Posterior vena cava (tissue), 2 donors: Measurements from ENCODE around the gene RPS17. TPM values are rescaled to one million over a fixed set of nuclear protein-coding genes. Genes with fewer than 3 reads are reported as not detected.

Experiments
- DNase-seq: peaks from one replicate; pipeline ENCODE4 v3.0.0-alpha.2; 2020; ENCODE audit warnings: low spot score
- intact Hi-C, 2 donors: fragments of 100-400 bp; cut with DNase I; formaldehyde crosslinking; loops; one replicate each; pipeline versions ENCODE4 v1.14.1 to v1.14.2; 2022 to 2023
- long read RNA-seq, 2 donors: library from polyadenylated mRNA; unstranded; transcript quantifications; one replicate each; pipeline ENCODE4 v2.0.0, GENCODE V29; 2020 to 2021
- total RNA-seq, 2 donors: library from RNA; stranded (reverse); fragmentation: NEBNext Ultra II Directional; extraction: Animal tissue kit (Norgen Biotek cat#: 25700); gene quantifications; one replicate each; pipeline ENCODE4 v1.2.1, GENCODE V29; 2021
- donor health status: DM: yes; HTN: yes; CAD: no.
- donor health status: DM: yes; HTN: yes; CAD: no.

RPS17 gene
- total RNA-seq = 1,000 to 10,000 TPM; 1,284 to 1,450 TPM
- long read RNA-seq, donor 1, transcript RPS17-210 (5 exons, 488 nt) = major isoform, 66 of 66 reads
- long read RNA-seq, donor 1, partial matches to known transcripts = 0 of 66 reads
- long read RNA-seq, donor 1, other reads (novel, unspliced or antisense) = 0 of 66 reads
- long read RNA-seq, donor 2, transcript RPS17-210 (5 exons, 488 nt) = major isoform, 172 of 177 reads
- long read RNA-seq, donor 2, partial matches to known transcripts = 1 of 177 reads
- long read RNA-seq, donor 2, other reads (novel, unspliced or antisense) = 2 of 177 reads

DNA sequence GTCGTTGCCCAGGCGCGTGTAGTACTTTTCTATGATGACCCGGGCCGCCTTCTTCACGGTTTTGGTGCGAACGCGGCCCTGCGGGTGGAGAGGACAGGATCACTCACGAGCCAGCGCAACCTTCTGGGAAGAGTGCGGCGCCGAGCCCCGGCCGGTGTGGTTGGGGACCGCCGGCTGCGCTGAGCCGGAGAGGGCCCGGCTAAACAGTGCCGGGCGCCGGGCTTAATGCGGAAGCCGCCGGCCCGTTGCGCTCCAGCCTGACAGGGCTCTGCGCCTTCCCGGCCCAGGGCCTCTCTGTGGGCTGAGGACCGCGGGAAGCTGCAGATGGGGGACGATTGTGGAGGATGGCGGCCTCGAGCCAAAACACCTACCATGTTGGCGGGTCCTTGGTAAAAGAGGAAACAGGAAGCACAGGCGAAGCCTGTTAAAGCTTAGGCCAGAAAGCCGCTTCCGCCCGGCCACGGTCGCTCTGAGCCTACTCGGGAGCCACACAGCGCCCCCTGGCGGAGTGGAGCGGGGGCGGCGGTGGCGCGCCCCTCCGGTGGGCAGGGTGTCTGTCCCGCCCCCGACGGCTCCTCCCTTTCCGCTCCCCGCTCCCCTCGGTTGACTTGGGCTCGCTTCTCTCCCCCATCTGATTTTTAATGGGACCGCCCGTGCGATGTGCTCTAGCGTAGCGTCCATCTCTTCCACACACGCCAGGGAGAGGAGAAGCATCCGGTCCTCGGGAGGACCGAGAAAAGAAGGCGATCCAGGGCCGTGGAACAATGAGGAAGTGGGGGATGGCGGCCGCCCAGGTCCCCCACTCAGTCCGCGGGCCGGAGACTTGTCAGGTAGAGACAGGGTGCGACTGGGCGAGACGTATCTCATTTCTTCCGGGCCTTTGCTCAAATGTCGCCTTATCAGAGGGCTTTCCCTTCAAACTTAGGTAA lies at the start of gene RPS17:
Gene RPS17, minus strand, starts transcription at position 403 of the 929 bp plus-strand sequence. Its CDS starts 29 bp downstream, at position 374.
- intact Hi-C loops = loop anchor here in 1 of 2 donors (5.0 kb wide), 1 partner anchor 1128 kb away; no protein-coding TSS in a partner anchor
- peak; percentile 99 for DNase-seq

DNA sequence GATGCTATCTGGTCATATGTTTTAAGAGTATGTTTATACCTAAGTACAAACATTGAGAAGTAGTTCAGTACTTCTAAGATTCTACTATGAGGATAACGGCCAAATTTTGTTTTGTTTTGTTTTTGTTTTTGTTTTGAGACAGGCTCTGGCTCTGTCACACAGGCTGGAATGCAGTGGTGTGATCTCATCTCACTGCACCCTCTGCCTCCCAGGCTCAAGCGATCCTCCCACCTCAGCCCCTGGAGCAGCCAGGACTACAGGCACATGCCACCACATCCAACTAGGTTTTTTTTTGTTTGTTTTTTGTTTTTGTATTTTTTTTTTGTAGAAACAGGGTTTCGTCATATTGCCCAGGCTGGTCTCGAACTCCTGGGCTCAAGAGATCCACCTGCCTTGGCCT lies 47.5 kb upstream of the RPS17 start:
- intact Hi-C loops = no loop called here
- DNase-seq = no peak

DNA sequence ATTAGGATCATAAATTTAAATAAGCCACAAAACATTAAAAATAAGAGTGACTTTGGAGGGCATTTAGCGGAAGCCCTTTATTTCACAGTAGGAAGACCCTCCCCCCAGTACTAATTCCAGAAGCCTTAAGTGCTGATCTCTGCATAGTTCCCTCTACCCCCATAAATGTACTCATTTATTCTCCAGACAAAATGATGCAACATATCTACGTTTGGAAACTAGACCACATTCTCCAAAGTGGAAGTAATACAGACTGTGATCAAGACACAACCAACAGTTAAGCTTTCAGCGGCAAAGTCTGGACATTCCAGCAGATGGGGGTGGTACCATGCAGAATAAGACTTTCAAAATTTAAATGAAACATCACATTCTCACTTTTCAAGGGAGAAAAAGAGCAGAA lies 44.8 kb upstream of the RPS17 start:
- DNase-seq = no peak
- intact Hi-C loops = no loop called here

DNA sequence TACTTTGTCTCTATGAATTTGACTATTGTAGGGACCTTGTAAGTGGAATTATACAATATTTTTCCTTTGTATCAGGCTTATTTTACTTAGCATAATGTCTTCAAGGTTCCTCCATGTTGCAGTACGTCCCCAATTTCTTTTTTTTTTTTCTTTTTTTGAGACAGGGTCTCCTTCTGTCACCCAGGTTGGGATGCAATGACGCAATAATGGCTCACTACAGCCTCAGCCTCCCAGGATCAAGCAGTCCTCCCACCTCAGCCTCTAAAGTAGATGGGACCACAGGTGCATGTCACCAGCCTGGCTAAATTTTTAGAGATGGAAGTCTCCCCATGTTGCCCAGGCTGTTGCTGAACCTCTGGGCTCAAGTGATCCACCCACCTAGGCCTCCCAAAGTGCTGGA lies 40.5 kb upstream of the RPS17 start:
- intact Hi-C loops = no loop called here
- no peak for DNase-seq

DNA sequence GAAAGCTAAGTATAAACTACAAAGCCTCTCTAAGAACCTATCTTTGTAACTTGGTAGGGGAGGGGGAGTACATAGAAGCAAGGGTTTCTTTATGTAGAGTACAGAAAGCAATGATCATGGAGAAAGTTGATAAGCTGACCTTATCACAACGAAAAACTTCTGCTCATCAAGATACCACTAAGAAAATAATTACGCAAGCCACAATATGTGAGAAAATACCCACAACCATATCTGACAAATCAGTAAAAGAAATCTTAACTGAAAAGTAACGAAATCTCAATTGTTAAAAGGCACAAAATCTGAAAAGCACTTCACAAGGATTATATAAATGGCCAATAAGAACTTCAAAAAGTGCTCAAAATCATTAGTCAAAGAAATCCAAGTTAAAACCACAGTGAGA lies 35.1 kb upstream of the RPS17 start:
- intact Hi-C loops = no loop called here
- DNase-seq = no peak

DNA sequence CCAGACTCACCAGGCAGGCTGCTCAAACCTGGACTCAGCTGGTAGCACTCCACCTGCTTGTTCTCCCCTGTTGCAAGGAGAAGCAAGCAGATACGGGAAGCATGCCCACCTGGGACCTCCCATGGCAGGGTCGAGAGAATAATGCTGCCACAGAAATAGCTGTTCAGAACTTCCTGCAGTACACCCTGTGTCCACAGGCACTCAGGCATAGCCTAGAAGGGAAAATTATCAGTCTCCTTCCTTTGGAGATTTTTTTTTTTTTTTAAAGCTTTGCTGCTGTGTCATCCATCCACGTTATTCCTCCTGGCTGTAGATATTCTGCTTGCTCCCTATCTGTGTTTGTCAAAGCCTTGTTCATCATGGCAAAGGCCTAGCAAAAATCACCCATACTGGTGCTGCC lies 32.7 kb upstream of the RPS17 start:
- no peak for DNase-seq
- intact Hi-C loops = no loop called here

DNA sequence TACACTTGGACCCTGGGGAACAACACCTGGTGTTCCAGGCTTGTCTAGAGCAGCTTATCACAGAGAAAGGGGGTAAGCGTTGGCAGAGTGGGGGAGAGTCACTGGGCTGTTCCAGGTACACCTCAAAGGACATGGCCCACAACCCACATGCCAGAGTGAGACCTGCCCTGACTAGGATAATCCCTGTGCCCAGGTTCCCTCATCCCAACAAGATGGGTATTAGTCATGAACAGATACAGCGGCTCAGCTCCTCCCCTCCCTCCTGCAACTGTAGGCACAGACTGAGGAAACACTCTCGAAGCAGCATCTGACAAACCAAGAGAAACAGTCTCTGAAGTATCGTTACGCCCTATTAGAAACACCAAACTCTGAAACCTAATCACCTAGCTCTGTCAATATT lies 32.1 kb upstream of the RPS17 start:
- intact Hi-C loops = no loop called here
- DNase-seq = no peak

DNA sequence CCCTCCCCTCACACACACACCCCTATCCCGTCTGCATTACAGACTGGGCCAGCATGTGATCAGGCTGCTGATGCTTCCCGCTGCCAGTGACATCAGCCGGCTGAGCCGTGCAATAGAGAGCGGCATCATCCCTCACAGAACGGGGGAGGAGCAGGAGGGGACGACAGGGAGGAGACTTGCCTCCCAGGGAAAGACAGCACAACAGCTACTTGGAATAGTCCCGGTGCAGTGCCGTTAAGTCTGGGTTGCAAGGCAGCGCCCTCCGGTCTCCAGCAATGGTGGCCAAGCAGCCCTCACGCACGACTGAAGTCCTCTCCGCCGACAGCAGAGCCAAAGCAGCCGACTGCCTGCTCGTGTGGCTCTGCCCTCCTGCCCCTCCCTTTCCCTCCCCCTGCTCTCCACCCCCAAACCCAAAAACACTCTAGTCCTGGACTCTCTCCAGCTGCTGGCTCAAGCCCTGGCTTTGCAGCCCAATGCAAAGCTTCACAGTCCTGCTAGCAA lies 31.5 kb upstream of the RPS17 start:
- DNase-seq = peak; percentile 90
- intact Hi-C loops = no loop called here

DNA sequence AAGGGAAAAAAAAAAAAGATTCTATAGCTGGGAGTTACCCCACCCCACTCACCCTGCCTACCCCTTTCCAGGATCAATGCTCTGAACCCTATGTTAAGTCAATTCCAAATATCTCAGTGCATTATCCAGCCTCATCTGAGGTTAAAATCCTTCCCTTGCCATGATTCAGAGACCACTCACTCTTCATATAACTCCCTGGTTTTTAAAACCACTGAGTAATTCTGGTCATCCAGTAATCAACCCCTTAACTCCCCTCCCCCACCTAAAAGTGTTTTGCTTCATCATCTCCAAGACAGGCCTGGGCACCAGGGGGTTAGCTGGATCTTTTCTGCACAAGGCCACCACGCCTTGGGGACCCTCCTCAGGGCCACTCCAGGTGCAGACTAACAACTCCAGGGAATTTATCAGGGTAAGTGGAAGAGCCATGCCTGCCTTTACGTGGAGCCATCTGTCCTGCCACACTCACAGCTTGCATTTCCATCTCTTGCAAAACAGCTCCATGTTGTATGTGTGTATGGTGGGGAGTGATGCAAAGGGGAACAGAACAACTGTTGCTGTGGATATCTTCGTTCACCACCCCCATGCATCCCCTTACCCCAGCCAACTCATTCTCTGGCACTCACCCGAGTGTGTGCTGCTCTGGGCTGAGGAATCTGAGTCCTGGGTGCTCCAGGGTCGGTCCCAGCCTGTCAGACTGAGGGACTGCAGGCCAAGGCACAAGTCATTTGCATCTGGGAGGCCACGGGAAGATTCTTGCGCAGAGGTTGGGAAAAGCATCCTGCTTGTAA lies 30.7 kb upstream of the RPS17 start:
- intact Hi-C loops = no loop called here
- DNase-seq = no peak

DNA sequence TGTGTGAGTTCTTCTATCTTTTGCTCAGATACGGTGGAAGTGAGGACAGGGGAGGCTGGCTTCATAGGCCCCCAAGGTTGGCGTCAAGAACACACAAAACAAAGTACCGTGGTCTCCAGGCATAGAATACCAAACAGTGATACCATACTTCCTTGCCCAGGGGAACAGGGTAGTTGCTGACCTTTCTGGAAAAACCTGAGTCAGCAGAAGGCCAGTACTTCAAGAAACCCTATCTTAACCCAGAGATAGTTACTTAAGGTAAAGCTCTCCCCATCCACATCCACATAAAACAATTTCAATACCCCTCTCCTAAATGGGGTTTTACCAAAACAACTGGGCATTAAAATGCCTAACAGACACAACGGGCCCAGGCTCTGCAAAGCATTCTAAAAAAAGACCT lies 29.6 kb upstream of the RPS17 start:
- DNase-seq = no peak
- intact Hi-C loops = no loop called here

DNA sequence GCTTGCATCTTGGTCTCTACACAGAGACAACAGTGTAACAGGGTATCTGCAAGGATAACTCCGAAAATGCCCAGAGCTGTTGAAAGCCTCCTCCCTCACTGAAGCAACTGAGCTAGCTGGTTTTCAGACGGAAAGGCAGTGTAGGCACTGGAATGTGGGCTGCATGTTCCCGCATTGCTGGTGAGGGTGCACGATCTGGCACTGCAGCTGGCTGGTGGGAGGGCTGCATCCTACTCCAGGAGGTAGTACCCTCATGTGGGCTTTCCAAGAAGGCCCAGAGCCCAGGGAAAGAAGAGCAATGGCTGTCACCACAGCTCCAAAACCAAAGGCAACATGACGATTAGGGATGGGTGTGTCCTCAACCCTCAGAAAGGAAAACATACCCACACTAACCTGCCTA lies 28.7 kb upstream of the RPS17 start:
- intact Hi-C loops = no loop called here
- no peak for DNase-seq

DNA sequence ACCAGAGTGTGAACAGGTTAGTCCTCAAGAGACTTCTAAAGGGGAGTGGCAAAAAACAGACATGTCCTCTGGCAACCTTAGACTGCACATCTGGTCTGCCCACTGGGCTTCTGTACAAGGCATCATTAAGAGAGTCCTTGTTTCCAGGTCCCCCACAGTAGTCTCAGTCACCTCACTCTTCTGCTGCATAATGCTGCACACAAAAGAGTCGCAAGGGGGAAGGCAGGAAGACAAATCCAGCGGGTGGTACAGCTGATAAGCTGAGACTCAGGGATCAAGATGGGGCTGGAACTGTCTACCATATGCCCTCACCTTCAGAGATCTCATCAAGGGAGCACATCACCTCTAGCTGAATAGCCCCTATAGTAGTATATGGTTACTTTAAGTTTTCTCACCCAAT lies 27.4 kb upstream of the RPS17 start:
- intact Hi-C loops = no loop called here
- no peak for DNase-seq

DNA sequence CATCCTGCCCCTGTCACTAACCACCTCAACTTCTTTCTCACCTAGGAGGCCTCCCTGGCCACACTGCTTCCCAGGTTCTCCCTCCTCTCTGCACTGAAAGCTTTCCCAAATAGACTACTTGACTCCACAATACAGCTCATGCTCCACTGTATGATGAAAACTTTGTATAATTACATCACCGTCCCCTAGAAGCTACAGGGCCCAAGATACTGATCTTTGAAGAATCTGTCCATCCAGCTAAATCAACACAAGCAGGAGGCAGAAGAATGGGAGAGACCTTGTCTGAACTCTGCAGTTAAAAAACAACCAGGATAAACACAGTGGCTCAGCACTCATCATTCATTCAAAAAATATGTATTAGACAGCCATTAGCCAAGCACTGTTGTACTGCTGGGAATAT lies 26.4 kb upstream of the RPS17 start:
- intact Hi-C loops = no loop called here

DNA sequence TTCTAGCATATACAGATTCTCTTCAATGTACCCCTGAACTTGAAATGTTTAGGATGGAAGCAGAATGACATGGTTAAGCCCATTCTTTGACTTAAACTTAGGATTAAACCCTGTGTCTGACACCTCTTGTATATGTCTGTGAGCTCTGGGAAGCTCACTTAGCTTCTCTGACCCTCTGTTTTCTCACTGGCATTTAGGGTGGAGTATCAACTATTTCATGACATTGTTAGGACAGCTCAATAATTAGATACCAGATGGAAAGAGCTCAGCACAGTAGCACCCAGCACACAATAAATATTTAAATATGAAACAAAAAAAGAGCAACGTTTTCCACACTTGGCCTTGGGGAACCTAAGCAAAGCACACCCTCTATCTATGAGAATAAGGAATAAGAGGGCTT lies 18.2 kb upstream of the RPS17 start:
- no peak for DNase-seq
- intact Hi-C loops = no loop called here

More for the DNA sequence above, 26.4 kb upstream of the RPS17 start:
- no peak for DNase-seq

DNA sequence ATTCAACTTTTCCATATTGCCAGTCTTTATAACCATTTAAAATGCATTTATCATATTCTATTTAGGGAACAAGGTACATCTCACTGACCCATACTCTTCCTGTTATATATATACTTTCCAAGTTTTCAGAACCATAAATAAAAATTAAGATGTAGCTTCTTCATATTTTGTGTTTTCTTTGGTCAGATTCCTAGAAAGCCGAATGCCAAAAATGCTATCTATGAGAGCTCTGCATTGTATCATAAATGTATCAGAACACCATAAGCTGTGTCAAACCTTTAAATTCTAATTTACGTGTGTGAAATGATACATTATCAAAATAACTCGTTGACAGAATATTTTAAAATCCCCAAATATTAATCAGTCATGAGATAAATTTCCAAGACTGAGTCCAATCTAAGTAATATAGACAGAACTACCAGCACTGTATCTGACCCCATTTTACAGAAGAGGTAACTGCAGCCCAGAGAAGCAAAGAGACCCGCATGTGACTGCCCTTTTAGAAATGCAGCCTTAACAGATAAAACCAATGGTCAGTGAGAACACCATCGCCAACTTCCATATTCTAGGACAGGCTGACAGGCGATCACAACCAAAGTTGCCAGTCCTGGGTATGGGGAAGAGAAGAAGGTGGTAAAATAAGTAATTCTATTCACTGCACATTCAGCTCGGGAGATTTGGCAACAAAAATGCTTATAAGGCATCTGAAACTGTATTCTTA lies 16.2 kb upstream of the RPS17 start:
- intact Hi-C loops = no loop called here

DNA sequence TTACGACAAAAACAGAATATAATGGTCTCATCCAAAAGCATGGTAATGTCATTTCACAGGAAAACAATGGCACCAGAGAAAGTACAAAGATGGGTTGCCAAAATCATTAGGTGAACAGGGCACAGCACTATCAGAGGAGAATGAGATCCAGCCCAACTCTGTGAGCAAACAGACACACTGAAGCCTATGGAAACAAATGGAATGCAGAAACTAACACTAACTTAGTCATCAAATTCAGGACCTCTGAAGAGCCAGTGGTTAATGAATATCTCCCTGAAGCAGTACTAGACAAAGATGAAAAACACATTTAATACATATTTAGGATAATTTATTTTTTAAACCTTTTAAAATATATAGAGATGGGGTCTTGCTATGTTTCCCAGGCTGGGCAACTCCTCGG lies 14.6 kb upstream of the RPS17 start:
- DNase-seq = no peak

More for the DNA sequence above, 16.2 kb upstream of the RPS17 start:
- no peak for DNase-seq

DNA sequence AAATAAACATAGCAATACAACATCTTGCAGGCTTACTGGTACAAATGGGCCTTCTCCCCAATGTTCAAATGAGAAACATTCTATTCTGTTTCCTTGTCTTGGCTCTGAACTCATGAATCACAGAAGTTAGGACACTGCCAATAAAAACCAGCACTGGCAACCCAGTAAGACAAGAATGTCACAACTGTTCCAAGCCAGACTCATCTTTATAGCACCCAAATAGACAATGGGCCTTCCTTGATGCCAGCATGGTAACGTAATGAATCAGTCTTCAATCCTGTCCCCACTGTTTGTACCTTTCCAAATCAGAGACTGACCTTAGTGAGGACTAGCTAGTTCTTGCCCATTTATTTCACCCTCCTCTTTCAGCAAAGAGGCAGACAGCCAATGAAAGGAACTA lies 14.1 kb upstream of the RPS17 start:
- DNase-seq = no peak
- intact Hi-C loops = no loop called here

More for the DNA sequence above, 14.6 kb upstream of the RPS17 start:
- intact Hi-C loops = no loop called here

DNA sequence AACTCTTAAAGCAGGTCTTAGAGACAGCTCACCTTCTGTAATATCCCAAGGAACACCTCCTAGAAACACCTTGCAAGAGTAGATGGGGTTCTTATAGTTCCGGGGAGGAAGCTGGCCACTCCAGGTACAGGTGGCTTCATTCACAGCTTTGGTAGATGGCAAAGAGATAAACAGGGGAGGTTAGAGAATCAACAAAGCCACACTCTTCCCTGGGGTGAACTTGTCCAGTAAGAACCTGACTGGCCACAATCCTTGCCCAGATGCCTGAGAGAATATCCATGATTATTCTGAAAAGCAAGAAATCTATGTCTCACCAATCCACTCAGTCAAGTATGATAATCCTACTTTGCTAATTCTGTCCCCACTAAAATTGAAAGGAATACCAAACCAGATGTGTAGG lies 13.6 kb upstream of the RPS17 start:
- intact Hi-C loops = no loop called here
- DNase-seq = no peak

DNA sequence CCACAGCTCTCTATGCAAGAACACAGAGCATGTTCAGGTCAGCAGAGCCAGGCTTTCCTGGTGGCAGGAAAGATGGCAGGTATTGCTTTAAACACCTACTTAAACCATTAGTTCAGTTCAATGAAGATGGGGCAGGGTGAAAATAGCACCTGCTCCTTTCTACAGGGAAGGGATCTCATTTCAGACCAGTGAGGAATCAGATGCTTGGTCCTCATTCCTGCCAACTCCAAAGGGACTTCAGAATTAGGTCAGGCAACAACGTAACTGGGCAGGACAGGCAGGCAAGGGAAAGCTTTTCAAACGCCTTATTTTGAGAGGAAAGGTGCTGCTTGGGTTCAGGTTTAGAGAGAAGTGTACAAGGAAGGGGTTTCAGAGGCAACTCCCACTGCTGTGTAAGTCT lies 12.6 kb upstream of the RPS17 start:
- intact Hi-C loops = no loop called here
- no peak for DNase-seq
